GM20000 (cell line): ENCODE results near the gene TLE3.

ENCODE experiments used
- DNase-seq: peaks from one replicate; pipeline ENCODE4 v3.0.0; 2012; ENCODE audit warnings: low spot score
- TF ChIP-seq, protein P1 (sequence below): IDR thresholded peaks from 2 replicates; pipeline ENCODE4 v1.5.1; 2012; ENCODE audit warnings: mild to moderate bottlenecking, control low read depth; ENCODE audit errors: extremely low read depth, missing control alignments

TLE3 gene

DNA sequence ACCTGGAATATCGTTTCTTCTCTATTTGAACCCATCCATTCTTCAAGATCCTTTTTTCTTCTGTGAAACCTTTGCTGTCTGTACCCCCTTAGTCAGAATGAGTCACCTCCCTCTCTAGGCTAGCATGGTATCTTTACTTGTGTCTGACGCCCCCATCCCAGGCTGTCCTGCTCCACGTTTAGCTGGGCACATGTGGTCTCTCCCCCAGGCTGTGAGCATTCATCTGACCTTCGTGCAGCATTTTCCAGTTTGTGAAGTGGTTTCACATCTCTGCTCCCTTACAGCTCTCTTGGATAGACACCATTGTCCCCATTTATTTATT, 14.3 kb upstream of the TLE3 start:
- no peak for DNase-seq
- TF ChIP-seq, protein P1, sequence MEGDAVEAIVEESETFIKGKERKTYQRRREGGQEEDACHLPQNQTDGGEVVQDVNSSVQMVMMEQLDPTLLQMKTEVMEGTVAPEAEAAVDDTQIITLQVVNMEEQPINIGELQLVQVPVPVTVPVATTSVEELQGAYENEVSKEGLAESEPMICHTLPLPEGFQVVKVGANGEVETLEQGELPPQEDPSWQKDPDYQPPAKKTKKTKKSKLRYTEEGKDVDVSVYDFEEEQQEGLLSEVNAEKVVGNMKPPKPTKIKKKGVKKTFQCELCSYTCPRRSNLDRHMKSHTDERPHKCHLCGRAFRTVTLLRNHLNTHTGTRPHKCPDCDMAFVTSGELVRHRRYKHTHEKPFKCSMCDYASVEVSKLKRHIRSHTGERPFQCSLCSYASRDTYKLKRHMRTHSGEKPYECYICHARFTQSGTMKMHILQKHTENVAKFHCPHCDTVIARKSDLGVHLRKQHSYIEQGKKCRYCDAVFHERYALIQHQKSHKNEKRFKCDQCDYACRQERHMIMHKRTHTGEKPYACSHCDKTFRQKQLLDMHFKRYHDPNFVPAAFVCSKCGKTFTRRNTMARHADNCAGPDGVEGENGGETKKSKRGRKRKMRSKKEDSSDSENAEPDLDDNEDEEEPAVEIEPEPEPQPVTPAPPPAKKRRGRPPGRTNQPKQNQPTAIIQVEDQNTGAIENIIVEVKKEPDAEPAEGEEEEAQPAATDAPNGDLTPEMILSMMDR, result no peak

DNA sequence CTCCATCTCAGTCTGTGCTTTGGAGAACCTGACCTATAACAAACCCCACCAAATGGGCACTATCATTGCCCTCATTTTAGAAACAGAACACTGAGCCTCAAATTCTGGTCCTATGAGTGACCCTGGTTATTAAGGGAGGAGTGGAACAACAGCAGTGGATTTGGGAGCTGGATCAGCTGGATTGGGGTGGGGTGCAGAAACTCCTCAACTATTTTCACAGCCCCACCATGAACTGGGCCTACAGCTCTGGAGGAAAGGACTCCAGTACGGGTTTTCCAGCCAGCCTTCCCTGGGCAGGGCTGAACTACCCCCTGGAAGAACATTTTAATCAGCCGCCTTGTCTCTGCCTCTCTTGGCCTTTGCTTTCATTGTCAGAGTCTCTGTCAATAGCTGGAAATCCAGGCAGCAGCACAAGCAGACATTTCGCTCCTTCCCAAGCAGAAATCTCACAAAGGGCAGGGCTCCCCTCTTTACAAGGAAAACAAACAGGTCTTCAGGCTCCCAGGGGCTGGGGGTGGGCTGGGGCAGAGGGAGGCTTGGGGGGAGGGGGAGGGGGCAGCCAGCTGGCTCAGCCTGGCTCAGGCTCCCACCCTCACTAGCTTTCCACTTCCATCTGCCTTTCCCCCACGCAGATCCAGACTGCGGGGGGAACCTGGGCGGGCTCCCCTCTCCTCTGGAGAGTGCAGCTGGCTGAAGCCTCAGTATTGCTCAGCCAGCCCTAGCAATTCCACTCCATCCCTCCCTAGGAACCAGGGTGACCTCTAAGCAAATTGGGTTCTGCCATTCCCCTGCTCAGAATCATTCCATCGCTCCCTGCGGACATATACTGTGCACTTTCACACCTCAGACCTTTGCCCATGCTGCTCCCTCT, 13.7 kb upstream of the TLE3 start:
- no peak for DNase-seq
- TF ChIP-seq, protein P1, result no peak

DNA sequence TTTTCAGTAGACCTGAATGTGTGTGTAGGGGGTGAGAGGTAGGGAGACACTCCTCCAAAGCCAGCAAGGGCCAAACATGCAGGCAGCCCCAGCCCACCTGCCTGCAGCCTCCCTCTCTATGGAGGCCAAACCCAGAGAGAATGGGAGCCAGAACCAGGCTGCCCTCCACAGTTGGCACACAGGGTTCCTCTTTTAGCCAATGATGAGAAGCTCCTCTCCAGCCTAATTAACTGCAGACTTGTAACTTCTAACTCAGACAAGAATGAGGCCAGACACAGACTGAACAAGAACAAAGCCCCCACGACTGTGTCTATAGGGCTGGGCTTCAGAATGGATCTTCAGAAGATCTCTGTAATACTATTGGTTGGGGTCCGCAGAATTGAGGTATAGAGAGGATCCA, 12.3 kb upstream of the TLE3 start:
- TF ChIP-seq, protein P1, result no peak
- no peak for DNase-seq

DNA sequence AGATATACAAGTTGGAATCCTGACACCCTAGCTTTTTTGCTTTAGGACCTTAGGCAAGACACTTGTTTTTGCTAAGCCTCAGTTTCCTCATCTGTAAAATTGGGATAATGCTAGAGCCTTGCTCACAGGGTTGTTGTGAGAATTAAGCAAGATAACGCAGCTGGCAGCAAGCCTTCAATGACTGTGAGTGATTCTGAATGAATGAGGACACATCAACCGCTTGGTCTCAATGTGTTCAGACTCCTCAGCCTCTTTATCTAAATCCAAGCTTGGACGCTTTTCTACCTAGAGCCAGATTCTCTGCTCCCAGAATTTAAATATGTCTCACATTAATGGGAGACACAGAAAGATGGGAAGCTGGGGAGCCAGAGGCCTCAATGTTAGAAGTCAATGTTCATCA, 11.8 kb upstream of the TLE3 start:
- DNase-seq, result no peak
- TF ChIP-seq, protein P1, result no peak

DNA sequence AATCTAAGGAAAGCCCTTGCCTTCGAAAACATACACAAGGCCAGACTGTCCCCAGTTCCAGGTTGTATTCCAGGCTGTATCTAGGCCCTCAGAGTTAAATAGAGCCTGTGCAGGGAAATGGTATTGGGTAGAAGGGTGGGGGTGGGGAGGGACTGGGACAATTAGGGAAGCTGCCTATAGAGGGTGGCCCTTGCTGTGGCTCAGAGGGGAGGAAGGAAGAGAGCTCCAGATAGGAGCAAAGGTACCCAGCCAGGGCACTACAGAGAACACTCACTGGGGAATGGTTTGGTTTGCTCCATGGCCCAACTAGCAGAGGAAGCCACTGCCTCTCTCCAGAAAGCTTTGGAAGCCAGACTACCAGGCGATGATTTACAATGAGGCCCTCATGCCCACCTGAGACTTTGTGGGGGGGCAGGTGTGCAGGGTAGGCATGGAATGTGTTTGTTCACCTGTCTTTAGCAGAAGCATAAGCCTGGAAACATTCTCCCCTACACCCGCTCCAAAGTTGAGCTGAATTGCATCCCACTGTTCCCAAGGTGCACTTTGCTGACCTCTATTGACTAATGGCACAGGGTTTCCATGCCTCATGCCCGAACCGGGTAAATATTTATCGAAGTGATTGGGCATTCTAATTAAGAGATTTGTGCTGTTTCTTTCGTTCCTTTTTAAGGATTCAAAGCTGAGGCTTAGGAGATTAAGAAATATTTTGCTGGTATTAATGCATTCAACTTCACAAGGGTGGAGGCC, 6.3 kb upstream of the TLE3 start:
- DNase-seq, result no peak
- TF ChIP-seq, protein P1, result no peak

DNA sequence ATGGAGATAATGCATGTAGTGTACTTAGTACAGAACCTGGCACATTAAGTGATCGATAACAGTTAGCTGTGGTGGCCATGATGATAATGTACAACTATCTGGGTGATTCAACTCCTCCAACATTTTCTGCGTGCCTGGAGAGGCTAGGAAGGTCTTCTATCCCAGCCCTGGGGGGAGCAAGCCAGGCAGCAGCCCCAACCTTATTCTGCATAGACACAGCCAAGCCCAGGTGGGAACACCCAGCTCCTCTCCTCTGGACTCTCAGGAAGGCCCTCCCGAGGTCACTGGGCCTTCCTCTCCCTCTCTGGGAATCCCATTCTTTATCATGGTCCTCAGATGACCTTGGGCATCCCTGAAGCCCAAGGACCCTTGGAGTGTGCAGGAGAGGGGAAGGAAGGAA, 5.1 kb upstream of the TLE3 start:
- DNase-seq, result no peak
- TF ChIP-seq, protein P1, result no peak

DNA sequence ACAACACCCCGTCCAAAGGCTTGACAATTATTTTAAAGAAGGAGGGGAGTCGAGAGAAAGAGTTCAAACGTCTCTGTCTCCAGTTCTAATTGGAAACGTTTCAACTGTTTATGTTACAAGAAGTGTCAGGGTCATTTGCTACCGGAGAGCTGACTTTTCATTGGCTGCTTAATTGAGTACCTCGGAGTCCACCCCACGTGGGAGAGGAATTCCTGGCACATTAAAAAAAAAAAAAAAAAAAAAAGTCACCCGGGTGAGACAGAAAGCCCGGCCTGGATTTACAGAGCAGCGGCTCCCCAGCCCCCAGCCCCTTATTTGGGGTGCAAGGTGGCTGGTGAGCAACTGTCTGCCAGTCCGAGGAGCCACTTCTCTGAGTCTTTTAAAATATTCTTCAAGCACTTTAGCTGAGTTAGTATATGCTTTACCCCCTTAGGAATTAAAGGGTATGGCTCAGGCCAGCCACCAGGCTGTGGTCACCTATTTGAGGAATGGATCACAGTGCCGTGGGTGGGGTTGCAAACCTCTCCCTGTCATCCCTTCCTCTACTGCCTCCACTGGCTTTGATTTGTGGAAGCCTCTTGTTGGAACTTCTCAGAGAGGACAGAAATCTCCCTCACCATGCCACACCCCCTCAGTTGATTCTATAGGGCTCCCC, 3.9 kb upstream of the TLE3 start:
- no peak for DNase-seq
- TF ChIP-seq, protein P1, result no peak
